K562 (cell line): ENCODE results near the gene SP2. TPM values are rescaled to one million over a fixed set of nuclear protein-coding genes. Genes with fewer than 3 reads are reported as not detected.

Source experiments
- ATF1 ChIP-seq, 2 experiments: fragments of 450-650 bp in 1 of 2; IDR thresholded peaks; 2 replicates each; pipeline ENCODE4 v1.6.1; 2016; ENCODE audit warnings: missing compliant biosample characterization in 1 of 2, missing genetic modification characterization in 1 of 2
- CAMTA2 ChIP-seq: fragments of 250-450 bp; sonication (Bioruptor Pico); conservative IDR thresholded peaks from 2 replicates; pipeline ENCODE4 v1.5.1; 2022
- GTF2A2 ChIP-seq: IDR thresholded peaks from 2 replicates; pipeline ENCODE4 v1.6.1; 2016; ENCODE audit warnings: mild to moderate bottlenecking, missing genetic modification characterization, missing compliant biosample characterization
- HDAC8 ChIP-seq: fragments of 450-650 bp; IDR thresholded peaks from 2 replicates; pipeline ENCODE4 v1.6.1; 2016; ENCODE audit warnings: mild to moderate bottlenecking, missing genetic modification characterization, moderate library complexity, missing compliant biosample characterization
- JUND ChIP-seq, 2 experiments: IDR thresholded peaks; 2 replicates in 1 of 2; 3 replicates in 1 of 2; pipeline ENCODE4 v1.6.1; 2011; ENCODE audit warnings: borderline replicate concordance in 2 of 2, low read depth in 2 of 2, low read length in 2 of 2, improper control_type of control experiment in 1 of 2, missing biosample characterization in 1 of 2, missing genetic modification characterization in 1 of 2, missing genetic modification reagents in 1 of 2
- KAT2B ChIP-seq: IDR thresholded peaks from one replicate; pipeline ENCODE4 v1.6.1; 2012; ENCODE audit warnings: low read depth, mild to moderate bottlenecking, control low read depth, inconsistent platforms, low read length, moderate library complexity
- NFRKB ChIP-seq: fragments of 450-650 bp; IDR thresholded peaks from 2 replicates; pipeline ENCODE4 v1.6.1; 2016; ENCODE audit warnings: low read depth
- POLR2G ChIP-seq: fragments of 200-400 bp; formaldehyde crosslinking; IDR thresholded peaks from 2 replicates; pipeline ENCODE4 v1.6.1; 2017; ENCODE audit warnings: low read depth, mild to moderate bottlenecking, antibody characterized with exemption, low read length, moderate library complexity
- SNAPC5 ChIP-seq: fragments of 250-450 bp; sonication (Bioruptor Pico); IDR thresholded peaks from 2 replicates; pipeline ENCODE4 v1.8.0; 2021; ENCODE audit warnings: moderate library complexity, mild to moderate bottlenecking, inconsistent platforms
- SRSF7 ChIP-seq: fragments of 200-400 bp; formaldehyde crosslinking; optimal IDR thresholded peaks from 2 replicates; pipeline ENCODE3; 2017; ENCODE audit warnings: mild to moderate bottlenecking, low read depth, low read length
- TEAD4 ChIP-seq, 2 experiments: sonication (generic) in 1 of 2; formaldehyde crosslinking in 1 of 2; IDR thresholded peaks; 2 replicates each; pipeline versions ENCODE4 v1.6.1 to v1.8.0; 2012 to 2022; ENCODE audit warnings: borderline replicate concordance in 1 of 2, inconsistent platforms in 1 of 2, low read length in 1 of 2, mild to moderate bottlenecking in 1 of 2, missing genetic modification reagents in 1 of 2
- USF1 ChIP-seq: sonication (generic); formaldehyde crosslinking; IDR thresholded peaks from 2 replicates; pipeline ENCODE4 v1.9.0; 2022; ENCODE audit warnings: mild to moderate bottlenecking, missing genetic modification reagents
- ZBTB33 ChIP-seq: sonication (generic); formaldehyde crosslinking; IDR thresholded peaks from 2 replicates; pipeline ENCODE4 v1.8.1; 2023; ENCODE audit warnings: mild to moderate bottlenecking, missing genetic modification reagents
- ZFX ChIP-seq: sonication (generic); formaldehyde crosslinking; IDR thresholded peaks from 2 replicates; pipeline ENCODE4 v1.8.0; 2022; ENCODE audit warnings: mild to moderate bottlenecking, missing genetic modification reagents, moderate library complexity
- ZNF347 ChIP-seq: fragments of 450-650 bp; formaldehyde crosslinking; IDR thresholded peaks from 2 replicates; pipeline ENCODE4 v1.4.0; 2020; ENCODE audit warnings: low read depth, mild to moderate bottlenecking, moderate library complexity
- ZNF707 ChIP-seq: fragments of 250-450 bp; sonication (Bioruptor Pico); conservative IDR thresholded peaks from 2 replicates; pipeline ENCODE4 v1.8.0; 2022; ENCODE audit warnings: inconsistent platforms, mild to moderate bottlenecking, moderate library complexity
- ZNF717 ChIP-seq: fragments of 250-450 bp; sonication (Bioruptor Pico); IDR thresholded peaks from 2 replicates; pipeline ENCODE4 v1.5.0; 2021
- polyA plus RNA-seq, 8 experiments: library from polyadenylated mRNA; depleted of rRNA in 4 of 8; stranded (reverse) in 5 of 8; unstranded in 3 of 8; fragments of >200 nt; fragmentation: Nextera tagmentation in 2 of 8; fragmentation: Illumina TruSeq in 1 of 8; extraction: Ambion mirVana in 2 of 8; extraction: Trizol in 1 of 8; gene quantifications; 2 replicates each; pipeline versions ENCODE4 v1.2.1 to v1.2.3, GENCODE V29; 2011 to 2014; ENCODE audit warnings: inconsistent platforms in 1 of 8, missing spikeins in 1 of 8
- total RNA-seq, 7 experiments: library from RNA; depleted of rRNA in 6 of 7; stranded (reverse); fragments of >200 nt in 6 of 7; fragmentation: Illumina TruSeq in 2 of 7; extraction: Trizol in 2 of 7; gene quantifications; 2 replicates each; pipeline versions ENCODE4 v1.2.1 to v1.2.3, GENCODE V29; 2011 to 2021; ENCODE audit warnings: low replicate concordance in 1 of 7

The SP2 gene
- total and polyA plus RNA-seq, 9 of the 15 experiments (the other 6 are each of a cell fraction or from before 2014, with no cell fraction given) = 0.77 to 22.3 (median 2.3) TPM

GRCh38 chr17:47889734-47890529 lies 6.1 kb upstream of the SP2 start (continued):
- TF ChIP-seq ZNF347 (CRISPR knock-in tag) (no peak), ATF1 (CRISPR knock-in tag; IDR thresholded peaks at IDR 0.05) (no peak), ATF1 (tag; IDR thresholded peaks at IDR 0.05) (0 out of 2 replicates have a peak, but pooled peaks have one; percentile 18), POLR2G (no peak), SRSF7 (no peak), ZFX (CRISPR knock-in tag) (peak; percentile 39; the same call in 1 of the 2 replicates), KAT2B (no peak), SNAPC5 (CRISPR knock-in tag) (no peak), CAMTA2 (CRISPR knock-in tag) (no peak), USF1 (CRISPR knock-in tag) (no peak), ZNF717 (CRISPR knock-in tag) (no peak), NFRKB (no peak), HDAC8 (tag) (no peak), TEAD4 (IDR thresholded peaks at IDR 0.05; ENCODE audit: low read length) (no peak), TEAD4 (CRISPR knock-in tag; IDR thresholded peaks at IDR 0.05; ENCODE audit: borderline replicate concordance) (no peak), ZNF707 (CRISPR knock-in tag) (no peak), ZBTB33 (peak; percentile 49; the same call in 1 of the 2 replicates), JUND (IDR thresholded peaks at IDR 0.05; ENCODE audit: borderline replicate concordance, low read depth, low read length) (0 out of 2 replicates have a peak, but pooled peaks have one; percentile 34), JUND (tag; IDR thresholded peaks at IDR 0.05; ENCODE audit: borderline replicate concordance, low read depth, low read length) (no peak; the same call in 2 of the 3 replicates), GTF2A2 (no peak)
